Fibroblast of lung (primary cell): ENCODE measurements around the gene MAP3K6. TPM values are rescaled to one million over a fixed set of nuclear protein-coding genes. Genes with fewer than 3 reads are reported as not detected.
A peak's percentile ranks its signal among the peaks of the same experiment; 100 is the strongest.

Source experiments
- DNase-seq, 2 donors: peaks; one replicate each; pipeline versions ENCODE4 v3.0.0 to v3.0.0-alpha.2; 2010; ENCODE audit warnings: low read depth in 2 of 2
- H2AFZ ChIP-seq: 2 replicates; pipeline ENCODE4 v1.5.1; 2012; ENCODE audit warnings: low read length, control low read depth, inconsistent platforms
- H3K27ac ChIP-seq: 2 replicates; pipeline ENCODE4 v1.5.1; 2011; ENCODE audit warnings: low read length, control low read depth; ENCODE audit not compliant: insufficient read depth
- H3K27me3 ChIP-seq: 2 replicates; pipeline ENCODE4 v1.5.1; 2011; ENCODE audit warnings: mild to moderate bottlenecking, low read length; ENCODE audit not compliant: control insufficient read depth, insufficient read depth
- H3K36me3 ChIP-seq: 2 replicates; pipeline ENCODE4 v1.5.1; 2011; ENCODE audit warnings: low read length; ENCODE audit not compliant: control insufficient read depth, insufficient read depth
- H3K4me1 ChIP-seq: 2 replicates; pipeline ENCODE4 v1.5.1; 2011; ENCODE audit warnings: low read length; ENCODE audit not compliant: control insufficient read depth, insufficient read depth; ENCODE audit errors: extremely low read depth
- H3K4me2 ChIP-seq: 2 replicates; pipeline ENCODE4 v1.5.1; 2011; ENCODE audit warnings: low read length, control low read depth; ENCODE audit not compliant: insufficient read depth; ENCODE audit errors: extremely low read depth
- H3K4me3 ChIP-seq, 4 experiments: fragments of 200-600 bp in 1 of 4; sonication (generic) in 1 of 4; replicated peaks in 1 of 4; 2 replicates each; pipeline ENCODE4 v1.5.1; 2011 to 2016; ENCODE audit warnings: low read length in 4 of 4, low read depth in 3 of 4, mild to moderate bottlenecking in 3 of 4, control low read depth in 2 of 4, inconsistent platforms in 1 of 4, mixed read lengths in 1 of 4; ENCODE audit not compliant: insufficient read depth in 1 of 4; ENCODE audit errors: control extremely low read depth in 1 of 4
- H3K79me2 ChIP-seq: 2 replicates; pipeline ENCODE4 v1.5.1; 2012; ENCODE audit warnings: mild to moderate bottlenecking, low read length, inconsistent platforms; ENCODE audit not compliant: control insufficient read depth, insufficient read depth
- H3K9ac ChIP-seq: 2 replicates; pipeline ENCODE4 v1.5.1; 2011; ENCODE audit warnings: mild to moderate bottlenecking, low read length, control low read depth; ENCODE audit not compliant: insufficient read depth
- H3K9me3 ChIP-seq: 2 replicates; pipeline ENCODE4 v1.5.1; 2012; ENCODE audit warnings: low read depth, low read length; ENCODE audit not compliant: control insufficient read depth, insufficient read depth
- H4K20me1 ChIP-seq: 2 replicates; pipeline ENCODE4 v1.5.1; 2011; ENCODE audit warnings: low read length; ENCODE audit not compliant: control insufficient read depth, insufficient read depth; ENCODE audit errors: extremely low read depth
- EZH2 ChIP-seq: IDR thresholded peaks from 2 replicates; pipeline ENCODE4 v1.5.1; 2012; ENCODE audit warnings: low read length, control low read depth, mild to moderate bottlenecking; ENCODE audit errors: missing control alignments
- polyA plus RNA-seq, 2 donors: library from polyadenylated mRNA; depleted of rRNA in 1 of 2; stranded (reverse) in 1 of 2; unstranded in 1 of 2; fragments of >200 nt; gene quantifications; 2 replicates each; pipeline ENCODE4 v1.2.1, GENCODE V29; 2011 to 2012; ENCODE audit warnings: missing spikeins in 1 of 2
- total RNA-seq: library from RNA; depleted of rRNA; stranded (reverse); fragments of >200 nt; gene quantifications from 2 replicates; pipeline ENCODE4 v1.2.1, GENCODE V29; 2014
- TF ChIP-seq, protein P1 (sequence below), 2 donors: IDR thresholded peaks in 1 of 2; conservative IDR thresholded peaks in 1 of 2; 1 replicate in 1 of 2; 2 replicates in 1 of 2; pipeline ENCODE4 v1.5.1; 2011 to 2012; ENCODE audit warnings: low read length in 2 of 2, control low read depth in 1 of 2, inconsistent platforms in 1 of 2, low read depth in 1 of 2, mild to moderate bottlenecking in 1 of 2

The MAP3K6 gene
- total and polyA plus RNA-seq, 2 donors (not counting 1 experiment from before 2014, with no cell fraction given): 8.3 to 11.5 TPM

DNA sequence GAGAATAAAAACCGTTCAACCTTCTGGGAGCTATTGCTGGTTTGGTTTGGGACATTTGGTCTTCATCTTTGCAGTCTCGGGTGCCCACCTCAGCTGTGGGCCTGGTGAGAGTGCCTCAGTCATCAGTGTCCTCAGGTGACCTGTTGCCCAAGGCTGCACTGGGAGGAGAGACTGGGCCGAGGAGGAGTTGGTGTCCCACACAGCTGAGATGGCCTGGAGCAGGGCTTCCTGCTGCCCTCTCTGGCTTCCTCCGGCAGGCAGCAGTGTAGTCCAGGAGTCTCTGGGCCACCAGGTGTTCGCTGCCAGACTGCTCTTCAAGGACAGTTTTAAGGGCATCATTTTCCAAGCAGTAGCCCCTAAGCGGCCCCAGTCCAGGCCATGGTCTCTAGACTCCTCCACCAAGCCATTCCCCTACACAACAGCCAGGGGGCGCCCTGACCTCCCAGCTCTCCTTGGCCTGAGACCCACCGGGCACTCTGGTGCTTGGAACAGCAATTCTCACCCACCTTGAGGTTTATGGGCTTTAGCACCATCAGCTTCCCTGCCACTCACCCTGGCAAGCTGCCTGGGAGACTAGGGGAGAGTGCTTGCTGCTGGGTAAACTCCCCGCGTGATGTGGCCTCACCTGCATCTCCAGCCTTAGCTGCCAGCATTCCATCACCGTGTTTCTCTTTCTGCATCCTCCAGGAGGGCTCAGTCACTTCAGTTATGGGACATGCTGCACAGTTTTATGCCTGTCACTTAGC, 34.1 kb downstream of the MAP3K6 start:
- Histone ChIP-seq H3K4me2 (no peak overlapping the region), H3K36me3 (peaks cover 28% of the 10 kb centered on the region), H3K4me1 (no peaks in the 10 kb centered on the region), H3K27me3 (no peaks in the 10 kb centered on the region), H3K27ac (no peak overlapping the region), H3K9me3 (no peaks in the 10 kb centered on the region), H3K4me3 (no peak overlapping the region), H3K79me2 (peaks cover 20% of the 10 kb centered on the region), H2AFZ (no peak overlapping the region), H3K9ac (no peak overlapping the region), H4K20me1 (no peaks in the 10 kb centered on the region)
- no peak for TF ChIP-seq EZH2
- TF ChIP-seq, protein P1, sequence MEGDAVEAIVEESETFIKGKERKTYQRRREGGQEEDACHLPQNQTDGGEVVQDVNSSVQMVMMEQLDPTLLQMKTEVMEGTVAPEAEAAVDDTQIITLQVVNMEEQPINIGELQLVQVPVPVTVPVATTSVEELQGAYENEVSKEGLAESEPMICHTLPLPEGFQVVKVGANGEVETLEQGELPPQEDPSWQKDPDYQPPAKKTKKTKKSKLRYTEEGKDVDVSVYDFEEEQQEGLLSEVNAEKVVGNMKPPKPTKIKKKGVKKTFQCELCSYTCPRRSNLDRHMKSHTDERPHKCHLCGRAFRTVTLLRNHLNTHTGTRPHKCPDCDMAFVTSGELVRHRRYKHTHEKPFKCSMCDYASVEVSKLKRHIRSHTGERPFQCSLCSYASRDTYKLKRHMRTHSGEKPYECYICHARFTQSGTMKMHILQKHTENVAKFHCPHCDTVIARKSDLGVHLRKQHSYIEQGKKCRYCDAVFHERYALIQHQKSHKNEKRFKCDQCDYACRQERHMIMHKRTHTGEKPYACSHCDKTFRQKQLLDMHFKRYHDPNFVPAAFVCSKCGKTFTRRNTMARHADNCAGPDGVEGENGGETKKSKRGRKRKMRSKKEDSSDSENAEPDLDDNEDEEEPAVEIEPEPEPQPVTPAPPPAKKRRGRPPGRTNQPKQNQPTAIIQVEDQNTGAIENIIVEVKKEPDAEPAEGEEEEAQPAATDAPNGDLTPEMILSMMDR (conservative IDR thresholded peaks at IDR 0.05 in 1 of 2, IDR thresholded peaks at IDR 0.05 in 1 of 2; ENCODE audit: low read depth in 1 of 2, low read length in 2 of 2): peak; percentile 61 to 88
- peak in 1 of 2 donors; percentile 35 for DNase-seq

DNA sequence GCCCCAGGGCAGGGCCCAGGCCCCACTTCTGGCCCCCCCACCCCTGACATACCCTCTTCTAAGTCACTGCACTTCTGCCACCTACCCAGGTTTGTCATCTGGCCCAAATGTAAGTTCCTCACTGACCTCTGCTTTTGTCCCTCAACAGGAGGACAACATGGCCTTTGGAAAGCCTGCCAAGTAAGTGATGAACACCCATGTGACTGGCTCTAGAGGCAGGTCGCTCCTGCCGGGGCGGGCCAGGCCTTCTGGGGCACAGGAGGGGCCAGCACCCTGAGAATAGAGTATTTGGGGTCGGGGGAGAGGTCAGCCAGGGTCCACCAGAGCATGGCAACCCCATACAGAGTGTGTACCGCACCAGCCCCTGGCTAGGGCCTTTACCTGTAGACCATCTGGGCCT, 34.8 kb downstream of the MAP3K6 start:
- Histone ChIP-seq H3K9ac (no peak overlapping the region), H2AFZ (no peak overlapping the region), H3K4me2 (no peak overlapping the region), H3K27ac (no peak overlapping the region), H3K4me3 (no peak overlapping the region), H3K79me2 (peaks cover 25% of the 10 kb centered on the region), H3K9me3 (no peaks in the 10 kb centered on the region), H3K27me3 (no peaks in the 10 kb centered on the region), H3K4me1 (peaks cover 1% of the 10 kb centered on the region), H3K36me3 (peaks cover 28% of the 10 kb centered on the region), H4K20me1 (no peaks in the 10 kb centered on the region)
- TF ChIP-seq, protein P1 (conservative IDR thresholded peaks at IDR 0.05 in 1 of 2, IDR thresholded peaks at IDR 0.05 in 1 of 2; ENCODE audit: low read depth in 1 of 2, low read length in 2 of 2): no peak
- TF ChIP-seq EZH2: no peak
- DNase-seq: no peak

DNA sequence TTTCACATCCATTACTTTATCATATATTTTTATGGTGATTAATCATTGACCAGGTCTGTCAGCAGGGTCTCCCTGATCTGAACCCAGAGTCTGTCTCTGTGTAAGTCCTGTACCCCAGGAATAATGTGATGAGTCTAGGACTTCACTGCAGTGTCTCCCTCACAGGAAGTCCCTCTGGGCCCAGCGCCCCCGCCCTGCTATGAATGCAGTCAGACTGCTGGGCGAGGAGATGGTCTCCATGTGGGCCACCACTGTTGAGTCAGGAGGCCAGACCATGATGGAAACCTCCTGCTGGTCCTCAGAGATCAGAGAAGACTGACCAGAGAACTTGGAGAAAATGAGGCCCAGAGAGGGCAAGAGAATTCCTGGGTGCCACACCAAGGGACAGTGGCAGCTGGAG, 35.3 kb downstream of the MAP3K6 start:
- H2AFZ ChIP-seq: no peak overlapping the region
- no peak overlapping the region for H3K9ac ChIP-seq
- no peak overlapping the region for H3K4me2 ChIP-seq
- H3K27ac ChIP-seq: no peak overlapping the region
- H3K4me3 ChIP-seq: no peak overlapping the region
- TF ChIP-seq EZH2: no peak
- TF ChIP-seq, protein P1 (conservative IDR thresholded peaks at IDR 0.05 in 1 of 2, IDR thresholded peaks at IDR 0.05 in 1 of 2; ENCODE audit: low read depth in 1 of 2, low read length in 2 of 2): no peak
- H4K20me1 ChIP-seq: no peaks in the 10 kb centered on the region
- peaks cover 26% of the 10 kb centered on the region for H3K36me3 ChIP-seq
- no peak for DNase-seq
- no peaks in the 10 kb centered on the region for H3K9me3 ChIP-seq
- H3K79me2 ChIP-seq: peaks cover 30% of the 10 kb centered on the region
- H3K4me1 ChIP-seq: peaks cover 3% of the 10 kb centered on the region
- no peaks in the 10 kb centered on the region for H3K27me3 ChIP-seq
